Keratinocyte (primary cell): ENCODE results near the gene GALNT7.

Experiments
- CTCF ChIP-seq, 3 experiments: IDR thresholded peaks in 1 of 3; conservative IDR thresholded peaks in 1 of 3; optimal IDR thresholded peaks in 1 of 3; 2 replicates in 2 of 3; 3 replicates in 1 of 3; pipeline versions ENCODE3 to v1.5.1; 2011; ENCODE audit warnings: low read length in 3 of 3, mild to moderate bottlenecking in 3 of 3, moderate library complexity in 2 of 3, control low read depth in 1 of 3, inconsistent platforms in 1 of 3; ENCODE audit not compliant: insufficient read depth in 2 of 3; ENCODE audit errors: extremely low read depth in 1 of 3
- EZH2 ChIP-seq: IDR thresholded peaks from one replicate; pipeline ENCODE4 v1.6.1; 2012; ENCODE audit warnings: inconsistent platforms, mild to moderate bottlenecking, low read length, moderate library complexity

GRCh38 chr4:173334085-173334890 is 165.7 kb downstream of the GALNT7 start, which contains the start of gene HMGB2:
- no peak for TF ChIP-seq CTCF (optimal IDR thresholded peaks at IDR 0.05 in 1 of 3, IDR thresholded peaks at IDR 0.05 in 1 of 3, conservative IDR thresholded peaks at IDR 0.05 in 1 of 3; ENCODE audit: extremely low read depth in 1 of 3, insufficient read depth in 2 of 3, low read length in 3 of 3)
- TF ChIP-seq EZH2 = no peak
